Sigmoid colon (tissue), 7 donors: ENCODE data around the gene DNAJC19. TPM values are rescaled to one million over a fixed set of nuclear protein-coding genes. Genes with fewer than 3 reads are reported as not detected.

Experiments
- DNase-seq: peaks from one replicate; pipeline ENCODE4 v3.0.0-alpha.2; 2019
- H3K27ac ChIP-seq, 4 donors: fragments of 200-600 bp; sonication (generic); one replicate each; pipeline ENCODE4 v1.5.1; 2016 to 2019; ENCODE audit warnings: mild to moderate bottlenecking in 1 of 4
- H3K27me3 ChIP-seq, 3 donors: fragments of 200-600 bp; sonication (generic); one replicate each; pipeline ENCODE4 v1.5.1; 2019; ENCODE audit warnings: mild to moderate bottlenecking in 1 of 3
- H3K36me3 ChIP-seq, 4 donors: fragments of 200-600 bp; sonication (generic); one replicate each; pipeline ENCODE4 v1.5.1; 2016 to 2019
- H3K4me1 ChIP-seq, 4 donors: fragments of 200-600 bp; sonication (generic); one replicate each; pipeline ENCODE4 v1.5.1; 2017 to 2019
- H3K4me3 ChIP-seq, 4 donors: fragments of 200-600 bp; sonication (generic); one replicate each; pipeline ENCODE4 v1.5.1; 2017 to 2019; ENCODE audit warnings: mild to moderate bottlenecking in 2 of 4, moderate library complexity in 1 of 4
- H3K9me3 ChIP-seq, 4 donors: fragments of 200-600 bp in 3 of 4; sonication (generic) in 3 of 4; one replicate each; pipeline versions ENCODE4 v1.5.1 to v1.6.1; 2013 to 2019
- EP300 ChIP-seq, 4 donors: sonication (generic); formaldehyde crosslinking; IDR thresholded peaks; one replicate each; pipeline ENCODE4 v1.6.1; 2017; ENCODE audit warnings: antibody characterized with exemption in 4 of 4
- POLR2A ChIP-seq, 2 donors: fragments of 450-650 bp; IDR thresholded peaks; one replicate each; pipeline ENCODE4 v1.6.1; 2016; ENCODE audit warnings: antibody characterized with exemption in 2 of 2, mild to moderate bottlenecking in 2 of 2, moderate library complexity in 2 of 2
- POLR2AphosphoS5 ChIP-seq, 4 donors: sonication (generic); formaldehyde crosslinking; IDR thresholded peaks; one replicate each; pipeline ENCODE4 v1.6.1; 2017; ENCODE audit warnings: antibody characterized with exemption in 4 of 4
- WGBS, 2 donors: extraction: QIAGEN DNeasy Blood & Tissue Kit; methylation state at CpG; one replicate each; pipeline ENCODE4 v1.1.7; 2013; 5-methylcytosine and 5-hydroxymethylcytosine counted together
- intact Hi-C: fragments of 100-400 bp; cut with DNase I; formaldehyde crosslinking; loops from one replicate; pipeline ENCODE4 v1.15.1; 2023
- polyA plus RNA-seq, 3 donors: library from polyadenylated mRNA; stranded (reverse); fragments of 200-250 nt; gene quantifications; one replicate each; pipeline ENCODE4 v1.2.3, GENCODE V29; 2013
- total RNA-seq, 4 donors: library from RNA; depleted of rRNA; stranded (reverse); fragments of >200 nt; gene quantifications; one replicate each; pipeline ENCODE4 v1.1.0, GENCODE V29; 2016
- TF ChIP-seq, protein P1 (sequence below), 4 experiments: fragments of 450-650 bp in 3 of 4; fragments of 200-600 bp in 1 of 4; IDR thresholded peaks; one replicate each; pipeline ENCODE4 v1.5.1; 2016 to 2019; ENCODE audit warnings: antibody characterized with exemption in 4 of 4, mild to moderate bottlenecking in 3 of 4, moderate library complexity in 2 of 4
- donor health status: healthy with polysubstance abuse.
- donor health status: Bipolar disorder and iron deficiency.
- donor health status: healthy.

The DNAJC19 gene
- total and polyA plus RNA-seq, 7 donors = 29.3 to 89.2 (median 42.3) TPM

DNA sequence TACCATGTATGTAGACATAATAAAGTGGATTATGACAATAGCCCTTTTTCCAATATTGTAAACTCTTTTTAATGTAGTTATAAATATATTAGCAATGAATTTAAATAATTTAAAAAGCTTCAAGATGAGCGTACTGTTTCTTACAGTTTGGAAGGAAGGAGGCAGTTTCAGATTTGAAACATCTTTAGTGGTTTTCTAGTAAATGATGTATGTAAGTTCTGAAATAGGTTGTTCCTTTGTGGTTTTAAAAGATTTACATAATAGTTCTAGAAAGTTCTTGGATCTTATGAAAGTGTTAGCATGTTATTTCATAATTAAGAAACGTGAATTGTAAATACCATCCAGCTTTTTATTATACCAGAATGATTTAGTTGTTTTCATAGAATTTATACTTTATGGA, 16.0 kb downstream of the DNAJC19 start:
- Histone ChIP-seq H3K9me3 (no peaks in the 10 kb centered on the region), H3K27ac (no peak overlapping the region), H3K4me3 (no peak overlapping the region), H3K4me1 (no peaks in the 10 kb centered on the region), H3K36me3 (peaks cover 3 to 77% (median 20%) of the 10 kb centered on the region in 4 donors), H3K27me3 (no peaks in the 10 kb centered on the region)
- DNase-seq = no peak
- intact Hi-C loops = no loop called here
- WGBS, 2 donors = 67 to 77% methylated on average over 2 of the region's 2 CpGs
- TF ChIP-seq, protein P1, sequence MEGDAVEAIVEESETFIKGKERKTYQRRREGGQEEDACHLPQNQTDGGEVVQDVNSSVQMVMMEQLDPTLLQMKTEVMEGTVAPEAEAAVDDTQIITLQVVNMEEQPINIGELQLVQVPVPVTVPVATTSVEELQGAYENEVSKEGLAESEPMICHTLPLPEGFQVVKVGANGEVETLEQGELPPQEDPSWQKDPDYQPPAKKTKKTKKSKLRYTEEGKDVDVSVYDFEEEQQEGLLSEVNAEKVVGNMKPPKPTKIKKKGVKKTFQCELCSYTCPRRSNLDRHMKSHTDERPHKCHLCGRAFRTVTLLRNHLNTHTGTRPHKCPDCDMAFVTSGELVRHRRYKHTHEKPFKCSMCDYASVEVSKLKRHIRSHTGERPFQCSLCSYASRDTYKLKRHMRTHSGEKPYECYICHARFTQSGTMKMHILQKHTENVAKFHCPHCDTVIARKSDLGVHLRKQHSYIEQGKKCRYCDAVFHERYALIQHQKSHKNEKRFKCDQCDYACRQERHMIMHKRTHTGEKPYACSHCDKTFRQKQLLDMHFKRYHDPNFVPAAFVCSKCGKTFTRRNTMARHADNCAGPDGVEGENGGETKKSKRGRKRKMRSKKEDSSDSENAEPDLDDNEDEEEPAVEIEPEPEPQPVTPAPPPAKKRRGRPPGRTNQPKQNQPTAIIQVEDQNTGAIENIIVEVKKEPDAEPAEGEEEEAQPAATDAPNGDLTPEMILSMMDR (IDR thresholded peaks at IDR 0.05) = no peak
- TF ChIP-seq EP300 (IDR thresholded peaks at IDR 0.05) = no peak
- no peak for TF ChIP-seq POLR2A (IDR thresholded peaks at IDR 0.05)
- no peak for TF ChIP-seq POLR2AphosphoS5 (IDR thresholded peaks at IDR 0.05)

DNA sequence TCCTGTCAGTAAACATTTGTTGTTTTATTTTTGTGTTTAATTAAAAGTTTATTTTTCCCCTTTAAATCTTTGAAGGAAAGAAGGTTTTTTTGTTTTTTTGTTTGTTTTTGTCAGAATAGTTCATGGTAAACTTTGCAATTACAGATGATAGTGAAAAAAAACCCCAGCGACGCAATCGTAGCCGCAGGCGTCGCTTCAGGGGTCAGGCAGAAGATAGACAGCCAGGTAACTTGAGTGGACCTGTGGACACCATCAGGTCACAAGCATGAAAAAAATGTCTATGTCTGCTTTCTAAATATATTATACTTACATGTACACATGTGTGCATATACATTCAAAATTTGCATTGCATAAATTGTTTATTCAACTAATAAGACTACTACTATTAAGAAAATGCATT, 18.6 kb downstream of the DNAJC19 start:
- WGBS, 2 donors = 96 to 98% methylated on average over 6 of the region's 6 CpGs
- H3K9me3 ChIP-seq = no peaks in the 10 kb centered on the region
- H3K36me3 ChIP-seq = peaks cover 6 to 81% (median 32%) of the 10 kb centered on the region in 4 donors
- H3K27me3 ChIP-seq = no peaks in the 10 kb centered on the region
- TF ChIP-seq, protein P1 (IDR thresholded peaks at IDR 0.05) = no peak
- no peak for TF ChIP-seq EP300 (IDR thresholded peaks at IDR 0.05)
- no peak for TF ChIP-seq POLR2AphosphoS5 (IDR thresholded peaks at IDR 0.05)
- TF ChIP-seq POLR2A (IDR thresholded peaks at IDR 0.05) = no peak
- intact Hi-C loops = no loop called here
- no peak for DNase-seq
- H3K4me1 ChIP-seq = no peaks in the 10 kb centered on the region
- no peak overlapping the region for H3K27ac ChIP-seq
- H3K4me3 ChIP-seq = no peak overlapping the region

- Histone ChIP-seq H3K4me1 (no peaks in the 10 kb centered on the region), H3K27me3 (no peaks in the 10 kb centered on the region), H3K36me3 (peaks cover 8 to 97% (median 23%) of the 10 kb centered on the region in 4 donors), H3K9me3 (no peaks in the 10 kb centered on the region), H3K4me3 (no peak overlapping the region), H3K27ac (no peak overlapping the region)
- no peak for TF ChIP-seq EP300 (IDR thresholded peaks at IDR 0.05)
- TF ChIP-seq POLR2AphosphoS5 (IDR thresholded peaks at IDR 0.05) = no peak
- TF ChIP-seq POLR2A (IDR thresholded peaks at IDR 0.05) = no peak
- TF ChIP-seq, protein P1 (IDR thresholded peaks at IDR 0.05) = no peak
- 93% methylated on average over 1 of the region's 1 CpG for WGBS, 2 donors
- DNase-seq = no peak
- intact Hi-C loops = no loop called here
Observed at GRCh38 chr3:180962530-180962929, 27.0 kb downstream of the DNAJC19 start.

- Histone ChIP-seq H3K36me3 (peaks cover 8 to 97% (median 21%) of the 10 kb centered on the region in 4 donors), H3K9me3 (no peaks in the 10 kb centered on the region), H3K27me3 (no peaks in the 10 kb centered on the region), H3K4me1 (no peaks in the 10 kb centered on the region), H3K4me3 (no peak overlapping the region), H3K27ac (no peak overlapping the region)
- no peak for TF ChIP-seq EP300 (IDR thresholded peaks at IDR 0.05)
- TF ChIP-seq POLR2A (IDR thresholded peaks at IDR 0.05) = no peak
- no peak for TF ChIP-seq POLR2AphosphoS5 (IDR thresholded peaks at IDR 0.05)
- TF ChIP-seq, protein P1 (IDR thresholded peaks at IDR 0.05) = no peak
- intact Hi-C loops = no loop called here
- WGBS, 2 donors = 96% methylated on average over 1 of the region's 1 CpG
- DNase-seq = no peak
Observed at GRCh38 chr3:180961552-180961951, 28.0 kb downstream of the DNAJC19 start.

GRCh38 chr3:180961087-180961486, 28.4 kb downstream of the DNAJC19 start:
- H3K27ac ChIP-seq = no peak overlapping the region
- intact Hi-C loops = no loop called here
- H3K36me3 ChIP-seq = peaks cover 8 to 97% (median 19%) of the 10 kb centered on the region in 4 donors
- H3K4me1 ChIP-seq = no peaks in the 10 kb centered on the region
- no peaks in the 10 kb centered on the region for H3K9me3 ChIP-seq
- no peaks in the 10 kb centered on the region for H3K27me3 ChIP-seq
- H3K4me3 ChIP-seq = no peak overlapping the region
- TF ChIP-seq EP300 (IDR thresholded peaks at IDR 0.05) = no peak
- TF ChIP-seq, protein P1 (IDR thresholded peaks at IDR 0.05) = no peak
- no peak for TF ChIP-seq POLR2A (IDR thresholded peaks at IDR 0.05)
- no peak for TF ChIP-seq POLR2AphosphoS5 (IDR thresholded peaks at IDR 0.05)
- WGBS, 2 donors = 90 to 94% methylated on average over 3 of the region's 3 CpGs
- DNase-seq = no peak
